Thoracic aorta (tissue), 2 donors: ENCODE data around the gene CEP70. TPM values are rescaled to one million over a fixed set of nuclear protein-coding genes. Genes with fewer than 3 reads are reported as not detected.
"Not testable (repeated sequence)": the region's sequence is repeated elsewhere in the genome, so short reads cannot be mapped to it uniquely, and the experiment has no call there.

Source experiments
- ATAC-seq: fragments of 150-250 bp; one replicate; pipeline ENCODE4 v1.8.0; 2017; ENCODE audit warnings: low read depth; ENCODE audit not compliant: insufficient number of reproducible peaks, low FRiP score
- DNase-seq: peaks from one replicate; pipeline ENCODE4 v3.0.0-alpha.2; 2020; ENCODE audit warnings: low spot score
- H3K27ac ChIP-seq, 2 donors: fragments of 200-600 bp; sonication (generic); 1 replicate in 1 of 2; 2 replicates in 1 of 2; pipeline ENCODE4 v1.5.1; 2016; ENCODE audit warnings: mild to moderate bottlenecking in 2 of 2, moderate library complexity in 2 of 2
- H3K27me3 ChIP-seq: fragments of 200-600 bp; sonication (generic); replicated peaks from 2 replicates; pipeline ENCODE4 v1.6.0; 2016; ENCODE audit warnings: mild to moderate bottlenecking; ENCODE audit not compliant: insufficient read depth
- H3K36me3 ChIP-seq: fragments of 200-600 bp; sonication (generic); one replicate; pipeline ENCODE4 v1.5.1; 2016
- H3K4me1 ChIP-seq, 2 donors: fragments of 200-600 bp; sonication (generic); 1 replicate in 1 of 2; 2 replicates in 1 of 2; pipeline versions ENCODE4 v1.5.1 to v1.6.0; 2016; ENCODE audit warnings: low read depth in 2 of 2, mild to moderate bottlenecking in 1 of 2; ENCODE audit not compliant: control insufficient read depth in 1 of 2
- H3K4me3 ChIP-seq: fragments of 200-600 bp; sonication (generic); 2 replicates; pipeline ENCODE4 v1.5.1; 2016; ENCODE audit warnings: mild to moderate bottlenecking
- H3K9me3 ChIP-seq: fragments of 200-600 bp; sonication (generic); 2 replicates; pipeline ENCODE4 v1.5.1; 2016
- total RNA-seq, 2 donors: library from RNA; depleted of rRNA; stranded (reverse); fragments of >200 nt; gene quantifications; one replicate each; pipeline versions ENCODE4 v1.1.0 to v1.2.3, GENCODE V29; 2016
- TF ChIP-seq, protein P1 (sequence below): fragments of 200-600 bp; sonication (generic); IDR thresholded peaks from one replicate; pipeline ENCODE4 v1.5.1; 2019; ENCODE audit warnings: antibody characterized with exemption

CEP70 gene
- total RNA-seq, 2 donors from 2014 or later = 18.4 to 38.2 TPM

DNA sequence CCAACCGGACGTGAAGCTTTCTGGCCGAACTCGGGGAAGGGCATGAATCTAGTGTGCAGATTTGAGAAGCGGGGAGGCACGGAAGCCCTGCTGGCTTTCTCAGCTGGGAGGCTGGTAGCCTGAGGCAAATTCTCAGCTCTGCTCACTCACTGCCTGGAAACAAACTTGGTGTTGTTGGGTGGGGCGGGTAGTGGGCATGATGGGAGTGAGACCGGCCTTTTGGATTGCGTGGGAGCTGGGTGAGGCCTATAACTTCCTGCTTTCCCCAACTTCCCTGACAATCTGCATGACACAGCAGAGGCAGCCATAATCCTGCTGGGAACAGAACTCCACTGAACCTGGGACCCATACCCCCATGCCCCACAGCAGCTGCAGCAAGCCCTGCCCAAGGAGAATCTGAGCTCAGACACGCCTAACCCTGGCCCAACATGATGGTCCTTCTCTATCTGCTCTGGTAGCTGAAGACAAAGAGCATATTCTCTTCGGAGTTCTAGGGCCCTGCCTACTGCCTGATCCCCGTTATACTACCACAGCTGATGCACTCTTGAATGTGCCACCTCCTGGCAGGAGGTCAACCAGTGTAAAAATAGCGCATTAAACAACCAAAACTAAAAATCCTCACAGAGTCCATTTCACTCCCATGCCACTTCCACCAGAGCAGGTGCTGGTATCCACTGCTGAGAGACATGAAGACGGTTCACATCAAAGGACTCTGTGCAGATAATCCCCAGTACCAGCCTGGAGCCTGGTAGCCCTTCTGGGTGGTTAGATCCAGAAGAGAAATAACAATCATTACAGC, 44.7 kb downstream of the CEP70 start:
- Histone ChIP-seq H3K36me3 (peaks cover 34% of the 10 kb centered on the region), H3K4me3 (no peak overlapping the region), H3K27me3 (no peaks in the 10 kb centered on the region), H3K9me3 (peaks cover 23% of the 10 kb centered on the region), H3K27ac (no peak overlapping the region), H3K4me1 (no peaks in the 10 kb centered on the region)
- TF ChIP-seq, protein P1, sequence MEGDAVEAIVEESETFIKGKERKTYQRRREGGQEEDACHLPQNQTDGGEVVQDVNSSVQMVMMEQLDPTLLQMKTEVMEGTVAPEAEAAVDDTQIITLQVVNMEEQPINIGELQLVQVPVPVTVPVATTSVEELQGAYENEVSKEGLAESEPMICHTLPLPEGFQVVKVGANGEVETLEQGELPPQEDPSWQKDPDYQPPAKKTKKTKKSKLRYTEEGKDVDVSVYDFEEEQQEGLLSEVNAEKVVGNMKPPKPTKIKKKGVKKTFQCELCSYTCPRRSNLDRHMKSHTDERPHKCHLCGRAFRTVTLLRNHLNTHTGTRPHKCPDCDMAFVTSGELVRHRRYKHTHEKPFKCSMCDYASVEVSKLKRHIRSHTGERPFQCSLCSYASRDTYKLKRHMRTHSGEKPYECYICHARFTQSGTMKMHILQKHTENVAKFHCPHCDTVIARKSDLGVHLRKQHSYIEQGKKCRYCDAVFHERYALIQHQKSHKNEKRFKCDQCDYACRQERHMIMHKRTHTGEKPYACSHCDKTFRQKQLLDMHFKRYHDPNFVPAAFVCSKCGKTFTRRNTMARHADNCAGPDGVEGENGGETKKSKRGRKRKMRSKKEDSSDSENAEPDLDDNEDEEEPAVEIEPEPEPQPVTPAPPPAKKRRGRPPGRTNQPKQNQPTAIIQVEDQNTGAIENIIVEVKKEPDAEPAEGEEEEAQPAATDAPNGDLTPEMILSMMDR = no peak
- DNase-seq = no peak
- no peak for ATAC-seq

DNA sequence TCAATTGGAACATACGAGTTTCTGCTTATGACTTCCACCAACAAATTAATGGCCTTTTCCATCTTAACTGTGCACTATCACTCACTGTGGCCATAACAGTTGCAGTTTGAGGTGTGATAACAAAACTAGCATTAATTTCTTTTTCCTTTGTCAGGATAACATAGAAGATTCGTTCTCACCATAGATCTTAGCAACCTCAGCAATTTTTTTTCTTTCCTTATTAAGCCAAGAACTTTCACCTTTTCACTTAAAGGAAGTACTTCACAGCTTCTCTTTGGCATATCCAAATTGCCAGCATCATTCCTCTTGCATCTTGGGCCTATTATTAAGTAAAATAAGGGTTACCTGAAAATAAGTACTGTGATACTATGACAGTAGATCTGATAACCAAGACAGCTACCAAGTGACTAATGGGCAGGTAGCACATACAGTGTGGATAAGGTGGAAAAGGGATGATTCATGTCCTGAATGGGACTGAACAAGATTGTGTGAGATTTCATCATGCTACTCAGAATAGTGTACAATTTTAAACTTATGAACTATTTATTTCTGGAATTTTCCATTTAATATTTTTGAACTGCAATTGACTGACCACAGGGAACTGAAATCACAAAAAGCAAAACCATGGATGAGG, 46.6 kb downstream of the CEP70 start:
- Histone ChIP-seq H3K27me3 (no peaks in the 10 kb centered on the region), H3K27ac (no peak overlapping the region), H3K36me3 (peaks cover 38% of the 10 kb centered on the region), H3K9me3 (peaks cover 23% of the 10 kb centered on the region), H3K4me1 (no peaks in the 10 kb centered on the region), H3K4me3 (no peak overlapping the region)
- TF ChIP-seq, protein P1 = no peak
- ATAC-seq (no peak), DNase-seq (no peak)

DNA sequence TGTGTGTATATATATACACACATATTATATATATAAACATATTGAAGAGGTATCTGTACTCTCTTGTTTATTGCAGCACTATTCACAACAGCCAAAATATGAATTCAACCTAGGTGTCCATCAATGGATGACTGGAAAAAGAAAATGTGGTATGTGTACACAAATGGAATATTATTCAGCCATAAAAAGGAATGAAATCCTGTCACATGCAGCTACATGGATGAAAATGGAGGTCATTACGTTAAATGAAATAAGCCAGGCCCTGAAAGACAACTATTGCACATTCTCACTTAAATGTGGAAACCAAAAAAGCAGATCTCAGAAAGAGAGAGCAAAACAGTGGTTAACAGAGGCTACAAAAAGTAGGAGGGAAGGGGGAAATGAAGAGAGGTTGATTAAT, 49.5 kb downstream of the CEP70 start:
- Histone ChIP-seq H3K27ac (no peak overlapping the region), H3K36me3 (peaks cover 44% of the 10 kb centered on the region), H3K4me1 (no peaks in the 10 kb centered on the region), H3K27me3 (no peaks in the 10 kb centered on the region), H3K9me3 (peaks cover 37% of the 10 kb centered on the region), H3K4me3 (no peak overlapping the region)
- TF ChIP-seq, protein P1 = no peak
- DNase-seq (no peak), ATAC-seq (no peak)

DNA sequence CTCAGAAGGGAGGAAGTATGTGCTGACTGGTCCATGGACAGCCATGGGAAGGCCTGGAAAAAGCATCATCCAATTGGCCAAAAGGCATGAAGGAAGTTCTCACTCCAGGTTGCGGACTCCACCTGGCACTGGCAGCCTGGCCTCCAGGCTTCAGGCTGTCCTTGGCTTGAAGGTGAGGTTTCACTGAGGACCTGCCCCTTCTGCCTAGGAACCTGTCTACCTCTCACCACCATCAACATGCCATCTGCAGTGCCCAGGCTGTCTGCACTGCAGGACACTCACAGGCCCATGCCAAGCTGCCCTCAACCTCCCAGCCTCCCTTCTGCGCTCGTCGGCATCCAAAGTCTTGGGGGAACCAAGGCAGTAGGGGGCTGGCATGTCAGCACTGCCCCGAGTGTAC, 51.1 kb downstream of the CEP70 start:
- DNase-seq (no peak), ATAC-seq (no peak)
- no peaks in the 10 kb centered on the region for H3K4me1 ChIP-seq
- no peaks in the 10 kb centered on the region for H3K27me3 ChIP-seq
- no peak overlapping the region for H3K4me3 ChIP-seq
- TF ChIP-seq, protein P1 = no peak
- peaks cover 37% of the 10 kb centered on the region for H3K9me3 ChIP-seq
- H3K27ac ChIP-seq = no peak overlapping the region
- peaks cover 32% of the 10 kb centered on the region for H3K36me3 ChIP-seq

DNA sequence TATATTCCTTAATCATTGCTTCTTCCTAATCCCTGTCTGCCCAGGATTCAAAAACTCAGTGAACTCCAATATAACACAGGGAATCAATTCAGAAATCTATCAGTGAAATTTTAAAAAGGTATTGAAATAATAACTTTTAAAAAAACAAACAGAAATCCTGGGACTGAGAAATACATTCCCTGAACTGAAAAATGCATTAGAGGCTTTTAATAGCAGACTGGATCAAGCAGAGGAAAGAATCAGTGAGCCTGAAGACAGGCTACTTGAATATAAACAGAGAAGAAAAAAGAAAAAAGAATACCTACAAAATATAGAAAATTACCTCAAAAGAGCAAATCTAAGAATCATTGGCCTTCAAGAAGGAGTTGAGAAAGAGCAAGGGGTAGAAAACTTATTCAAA, 54.7 kb downstream of the CEP70 start:
- H3K9me3 ChIP-seq = peaks cover 13% of the 10 kb centered on the region
- H3K27me3 ChIP-seq = no peaks in the 10 kb centered on the region
- H3K4me1 ChIP-seq = no peaks in the 10 kb centered on the region
- peaks cover 13% of the 10 kb centered on the region for H3K36me3 ChIP-seq
- DNase-seq = no peak
- no peak overlapping the region for H3K4me3 ChIP-seq
- TF ChIP-seq, protein P1 = no peak
- no peak overlapping the region for H3K27ac ChIP-seq
- ATAC-seq = no peak

DNA sequence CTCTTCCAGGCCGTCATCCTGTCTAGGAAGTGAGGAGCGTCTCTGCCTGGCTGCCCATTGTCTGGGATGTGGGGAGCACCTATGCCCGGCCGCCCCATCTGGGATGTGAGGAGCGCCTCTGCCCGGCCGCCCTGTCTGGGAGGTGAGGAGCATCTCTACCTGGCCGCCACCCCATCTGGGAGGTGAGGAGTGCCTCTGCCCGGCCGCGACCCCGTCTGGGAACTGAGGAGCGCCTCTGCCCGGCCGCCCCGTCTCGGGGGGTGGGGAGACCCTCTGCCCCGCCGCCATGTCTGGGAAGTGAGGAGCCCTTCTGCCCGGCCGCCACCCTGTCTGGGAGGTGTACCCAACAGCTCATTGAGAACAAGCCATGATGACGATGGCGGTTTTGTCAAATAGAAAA, 72.6 kb downstream of the CEP70 start:
- not testable (repeated sequence) for H3K9me3 ChIP-seq, DNase-seq, H3K27me3 ChIP-seq, ATAC-seq, H3K4me3 ChIP-seq, H3K27ac ChIP-seq, H3K4me1 ChIP-seq
- peaks cover 12% of the 10 kb centered on the region for H3K36me3 ChIP-seq
